Upper lobe of left lung (tissue), 6 donors: ENCODE data around the gene CCDC200. TPM values are rescaled to one million over a fixed set of nuclear protein-coding genes. Genes with fewer than 3 reads are reported as not detected.

Experiments
- ATAC-seq, 2 donors: fragments of 200-7000 bp; cut with Tn5 transposase; one replicate each; pipeline ENCODE4 v1.9.1; 2022; ENCODE audit warnings: mild to moderate bottlenecking in 2 of 2, moderate library complexity in 2 of 2; ENCODE audit not compliant: low FRiP score in 2 of 2
- DNase-seq, 2 donors: peaks; one replicate each; pipeline ENCODE4 v3.0.0-alpha.2; 2019 to 2020
- H3K27ac ChIP-seq, 4 donors: fragments of 200-600 bp; sonication (generic); one replicate each; pipeline ENCODE4 v1.5.1; 2016 to 2019
- H3K27me3 ChIP-seq, 4 donors: fragments of 200-600 bp; sonication (generic); one replicate each; pipeline ENCODE4 v1.5.1; 2017 to 2019
- H3K36me3 ChIP-seq, 4 donors: fragments of 200-600 bp; sonication (generic); one replicate each; pipeline ENCODE4 v1.5.1; 2016 to 2019
- H3K4me1 ChIP-seq, 4 donors: fragments of 200-600 bp; sonication (generic); one replicate each; pipeline ENCODE4 v1.5.1; 2018 to 2019
- H3K4me3 ChIP-seq, 4 donors: fragments of 200-600 bp; sonication (generic); one replicate each; pipeline ENCODE4 v1.5.1; 2017 to 2019; ENCODE audit warnings: mild to moderate bottlenecking in 2 of 4, moderate library complexity in 1 of 4
- H3K9me3 ChIP-seq, 4 donors: fragments of 200-600 bp; sonication (generic); one replicate each; pipeline ENCODE4 v1.5.1; 2018 to 2019
- EP300 ChIP-seq, 4 donors: sonication (generic); formaldehyde crosslinking; IDR thresholded peaks; one replicate each; pipeline ENCODE4 v1.5.1; 2017; ENCODE audit warnings: antibody characterized with exemption in 4 of 4, control low read depth in 2 of 4
- POLR2A ChIP-seq, 4 donors: fragments of 450-650 bp; IDR thresholded peaks; one replicate each; pipeline ENCODE4 v1.5.1; 2016 to 2017; ENCODE audit warnings: antibody characterized with exemption in 4 of 4, mild to moderate bottlenecking in 2 of 4
- POLR2AphosphoS5 ChIP-seq, 2 donors: sonication (generic); formaldehyde crosslinking; IDR thresholded peaks; one replicate each; pipeline ENCODE4 v1.5.1; 2017; ENCODE audit warnings: antibody characterized with exemption in 2 of 2
- WGBS, 2 donors: methylation state at CpG; one replicate each; pipeline ENCODE4 v1.1.5; 2017 to 2018; 5-methylcytosine and 5-hydroxymethylcytosine counted together
- total RNA-seq, 6 donors: library from RNA; depleted of rRNA in 4 of 6; stranded (reverse); fragments of >200 nt in 4 of 6; gene quantifications; one replicate each; pipeline versions ENCODE4 v1.1.0 to v1.2.1, GENCODE V29; 2016 to 2021
- TF ChIP-seq, protein P1 (sequence below), 6 experiments: fragments of 450-650 bp in 4 of 6; fragments of 200-600 bp in 2 of 6; sonication (generic) in 2 of 6; IDR thresholded peaks; one replicate each; pipeline ENCODE4 v1.5.1; 2016 to 2019; ENCODE audit warnings: antibody characterized with exemption in 6 of 6
- donor health status: DM: no; HTN: no; CAD: no; lungs with moderate emphysema.
- donor health status: DM: no; HTN: yes; CAD: no; lungs with severe emphysema.

Gene CCDC200
- total RNA-seq, 6 donors from 2014 or later, result 8.4 TPM; not detected in 5

DNA sequence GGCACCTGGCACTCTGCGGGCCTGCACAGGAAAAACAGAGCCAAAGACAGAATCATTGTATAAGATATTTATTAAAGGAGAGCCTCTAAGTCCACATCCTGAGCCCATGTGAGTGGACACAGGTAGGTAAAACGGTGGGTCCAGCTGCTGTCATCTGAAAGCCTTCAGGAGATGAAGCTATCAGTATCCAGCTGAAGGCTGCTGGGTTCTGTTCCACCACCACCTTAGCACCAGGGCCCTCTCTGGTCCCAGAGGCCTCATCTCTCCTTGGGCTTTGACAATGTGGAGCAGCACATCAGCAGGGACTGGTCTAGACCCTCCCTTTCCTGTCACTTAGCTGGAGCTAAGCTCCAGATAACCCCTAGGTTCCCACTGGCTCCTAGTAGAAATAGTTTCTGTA is 9.4 kb downstream of the CCDC200 start:
- no peaks in the 10 kb centered on the region for H3K9me3 ChIP-seq
- TF ChIP-seq POLR2A (IDR thresholded peaks at IDR 0.05) (no peak), EP300 (IDR thresholded peaks at IDR 0.05) (no peak), POLR2AphosphoS5 (IDR thresholded peaks at IDR 0.05) (no peak)
- TF ChIP-seq, protein P1, sequence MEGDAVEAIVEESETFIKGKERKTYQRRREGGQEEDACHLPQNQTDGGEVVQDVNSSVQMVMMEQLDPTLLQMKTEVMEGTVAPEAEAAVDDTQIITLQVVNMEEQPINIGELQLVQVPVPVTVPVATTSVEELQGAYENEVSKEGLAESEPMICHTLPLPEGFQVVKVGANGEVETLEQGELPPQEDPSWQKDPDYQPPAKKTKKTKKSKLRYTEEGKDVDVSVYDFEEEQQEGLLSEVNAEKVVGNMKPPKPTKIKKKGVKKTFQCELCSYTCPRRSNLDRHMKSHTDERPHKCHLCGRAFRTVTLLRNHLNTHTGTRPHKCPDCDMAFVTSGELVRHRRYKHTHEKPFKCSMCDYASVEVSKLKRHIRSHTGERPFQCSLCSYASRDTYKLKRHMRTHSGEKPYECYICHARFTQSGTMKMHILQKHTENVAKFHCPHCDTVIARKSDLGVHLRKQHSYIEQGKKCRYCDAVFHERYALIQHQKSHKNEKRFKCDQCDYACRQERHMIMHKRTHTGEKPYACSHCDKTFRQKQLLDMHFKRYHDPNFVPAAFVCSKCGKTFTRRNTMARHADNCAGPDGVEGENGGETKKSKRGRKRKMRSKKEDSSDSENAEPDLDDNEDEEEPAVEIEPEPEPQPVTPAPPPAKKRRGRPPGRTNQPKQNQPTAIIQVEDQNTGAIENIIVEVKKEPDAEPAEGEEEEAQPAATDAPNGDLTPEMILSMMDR (IDR thresholded peaks at IDR 0.05), result no peak
- DNase-seq, result no peak
- no peaks in the 10 kb centered on the region for H3K4me1 ChIP-seq
- 93 to 96% methylated on average over 2 of the region's 2 CpGs for WGBS, 2 donors
- H3K27ac ChIP-seq, result no peak overlapping the region
- H3K27me3 ChIP-seq, result no peaks in the 10 kb centered on the region
- no peak overlapping the region for H3K4me3 ChIP-seq
- peaks cover 0 to 32% (median 14%) of the 10 kb centered on the region in 4 donors for H3K36me3 ChIP-seq
- no peak for ATAC-seq

DNA sequence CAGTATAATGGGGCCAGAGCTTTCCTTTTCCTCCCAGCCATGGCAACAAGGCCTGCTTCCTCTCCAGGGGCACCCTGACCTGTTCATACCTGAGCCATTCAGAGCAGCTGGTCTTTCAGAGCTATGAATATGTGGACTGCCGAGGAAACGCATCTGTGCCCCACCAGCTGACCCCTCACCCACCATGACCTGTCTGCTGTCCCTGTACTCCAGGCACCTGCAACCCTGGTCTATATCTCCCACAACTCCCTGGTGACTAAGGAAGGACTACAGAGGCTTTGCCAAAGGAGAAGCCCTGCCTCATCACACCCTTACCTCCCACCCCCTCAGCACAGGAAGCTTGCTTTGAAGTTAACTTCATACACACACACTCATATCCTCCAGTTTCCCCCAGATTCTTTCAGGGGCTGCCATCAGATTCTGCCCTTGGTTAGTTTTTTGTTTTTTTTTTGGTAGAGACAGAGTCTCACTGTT is 10.8 kb downstream of the CCDC200 start:
- Histone ChIP-seq H3K4me3 (no peak overlapping the region), H3K27me3 (no peaks in the 10 kb centered on the region), H3K36me3 (peaks cover 0 to 32% (median 14%) of the 10 kb centered on the region in 4 donors), H3K9me3 (no peaks in the 10 kb centered on the region), H3K4me1 (peaks cover 6 to 9% (median 8%) of the 10 kb centered on the region in 4 donors), H3K27ac (no peak overlapping the region)
- WGBS, 2 donors, result 87 to 100% methylated on average over 2 of the region's 2 CpGs
- no peak for DNase-seq
- no peak for ATAC-seq
- TF ChIP-seq POLR2AphosphoS5 (IDR thresholded peaks at IDR 0.05) (no peak), POLR2A (IDR thresholded peaks at IDR 0.05) (no peak), EP300 (IDR thresholded peaks at IDR 0.05) (no peak)
- TF ChIP-seq, protein P1 (IDR thresholded peaks at IDR 0.05), result no peak

DNA sequence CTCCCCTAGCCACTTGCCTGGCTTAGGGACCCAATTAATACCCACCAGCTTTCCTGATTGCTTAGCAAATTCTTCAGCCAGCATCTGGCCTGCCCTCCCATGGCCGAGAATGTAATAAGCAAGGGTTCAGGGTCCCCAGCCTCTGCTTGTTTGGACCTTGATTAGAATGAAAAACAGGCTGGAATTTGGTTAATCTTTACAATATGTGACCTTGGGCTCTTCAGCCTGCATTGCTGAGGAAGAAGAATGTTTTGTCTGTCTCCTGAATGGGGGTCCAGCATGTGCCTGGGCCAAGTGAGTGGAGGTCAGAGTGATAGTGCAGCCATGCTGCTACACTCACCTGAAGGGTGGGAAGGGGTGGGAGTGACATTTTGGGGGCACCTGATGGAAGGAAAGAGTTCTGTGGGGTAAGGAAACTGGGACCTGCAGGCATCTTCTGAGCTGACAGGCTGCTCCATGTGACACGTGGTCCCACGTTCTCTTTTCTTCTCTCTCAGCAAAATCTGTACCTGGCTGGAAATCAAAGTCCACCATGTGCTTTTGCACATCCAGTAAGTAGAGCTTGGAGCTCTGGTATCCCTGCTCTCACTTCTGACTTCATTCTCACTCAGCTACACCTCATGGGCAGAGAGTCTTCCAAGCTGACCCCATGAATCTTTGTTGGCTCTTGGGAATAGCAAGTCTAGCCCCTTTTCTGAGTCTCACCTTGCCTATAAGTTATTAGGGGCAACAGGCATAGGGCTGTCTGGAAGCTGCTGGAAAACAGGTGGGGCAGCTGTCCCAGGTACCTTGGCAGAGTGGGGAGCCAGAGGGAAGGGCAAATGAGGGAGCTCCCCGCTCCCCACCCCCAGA is 11.4 kb downstream of the CCDC200 start:
- Histone ChIP-seq H3K27ac (no peak overlapping the region), H3K4me3 (no peak overlapping the region), H3K9me3 (no peaks in the 10 kb centered on the region), H3K27me3 (no peaks in the 10 kb centered on the region), H3K4me1 (peaks cover 9 to 15% (median 13%) of the 10 kb centered on the region in 4 donors), H3K36me3 (peaks cover 0 to 32% (median 14%) of the 10 kb centered on the region in 4 donors)
- DNase-seq, result no peak
- ATAC-seq, result no peak
- no peak for TF ChIP-seq POLR2A (IDR thresholded peaks at IDR 0.05)
- no peak for TF ChIP-seq POLR2AphosphoS5 (IDR thresholded peaks at IDR 0.05)
- TF ChIP-seq EP300 (IDR thresholded peaks at IDR 0.05), result no peak
- TF ChIP-seq, protein P1 (IDR thresholded peaks at IDR 0.05), result no peak
- WGBS, 2 donors, result 96% methylated on average over 4 of the region's 4 CpGs

DNA sequence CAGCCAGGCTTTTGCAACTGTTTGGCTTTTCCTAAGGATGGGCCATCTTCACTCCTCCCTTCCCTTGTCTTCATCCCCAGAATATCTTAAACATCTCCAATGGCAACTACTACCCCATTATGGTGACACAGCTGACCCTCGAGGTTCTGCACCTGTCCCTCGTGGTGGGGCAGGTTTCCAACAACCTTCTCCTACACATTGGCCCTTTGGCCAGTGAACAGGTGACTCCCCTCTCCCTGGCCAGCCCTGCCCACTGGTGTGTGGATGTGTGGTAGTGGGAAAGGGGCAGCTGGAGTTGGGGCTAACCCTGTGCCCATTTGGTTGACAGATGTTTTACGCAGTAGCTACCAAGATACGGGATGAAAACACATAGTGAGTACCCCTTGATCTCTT is 12.1 kb downstream of the CCDC200 start:
- Histone ChIP-seq H3K27me3 (no peaks in the 10 kb centered on the region), H3K9me3 (no peaks in the 10 kb centered on the region), H3K27ac (no peak overlapping the region), H3K4me1 (peaks cover 9 to 16% (median 13%) of the 10 kb centered on the region in 4 donors), H3K36me3 (peaks cover 0 to 32% (median 14%) of the 10 kb centered on the region in 4 donors), H3K4me3 (no peak overlapping the region)
- 83 to 95% methylated on average over 2 to 4 of the region's 4 CpGs for WGBS, 2 donors
- DNase-seq, result no peak
- no peak for TF ChIP-seq POLR2AphosphoS5 (IDR thresholded peaks at IDR 0.05)
- no peak for TF ChIP-seq EP300 (IDR thresholded peaks at IDR 0.05)
- no peak for TF ChIP-seq POLR2A (IDR thresholded peaks at IDR 0.05)
- TF ChIP-seq, protein P1 (IDR thresholded peaks at IDR 0.05), result no peak
- no peak for ATAC-seq
